Mammary epithelial cell (primary cell): Measurements from ENCODE around the gene AMACR.

ENCODE experiments used
- EZH2 ChIP-seq: IDR thresholded peaks from 2 replicates; pipeline ENCODE4 v1.6.1; 2012; ENCODE audit warnings: low read length, inconsistent platforms, borderline replicate concordance
- TF ChIP-seq, protein P1 (sequence below), 2 donors: IDR thresholded peaks in 1 of 2; conservative IDR thresholded peaks in 1 of 2; 2 replicates each; pipeline ENCODE4 v1.5.1; 2011 to 2012; ENCODE audit warnings: inconsistent platforms in 2 of 2, low read length in 2 of 2, mild to moderate bottlenecking in 2 of 2, control low read depth in 1 of 2, low read depth in 1 of 2; ENCODE audit not compliant: insufficient read depth in 1 of 2; ENCODE audit errors: extremely low read depth in 1 of 2

DNA sequence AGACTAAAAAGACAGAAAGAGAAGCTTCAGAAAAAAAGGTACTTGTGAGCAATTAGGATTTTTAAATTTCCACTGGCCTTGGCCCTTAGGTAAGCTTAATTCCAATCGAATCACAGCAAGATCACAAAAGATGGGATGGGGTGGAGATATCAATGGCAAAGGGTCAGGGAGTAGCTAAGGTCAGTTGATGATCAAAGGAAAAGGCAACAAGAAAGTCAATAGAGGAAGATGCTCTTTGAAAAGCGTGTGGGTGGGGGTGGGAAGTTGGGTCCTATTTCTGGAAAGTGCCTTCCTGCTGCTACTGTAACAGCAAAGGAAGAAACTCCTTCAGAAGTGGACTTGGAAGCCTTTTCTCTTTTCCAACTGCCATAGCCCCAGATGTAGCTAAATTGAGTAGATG, 27.9 kb upstream of the AMACR start:
- TF ChIP-seq, protein P1, sequence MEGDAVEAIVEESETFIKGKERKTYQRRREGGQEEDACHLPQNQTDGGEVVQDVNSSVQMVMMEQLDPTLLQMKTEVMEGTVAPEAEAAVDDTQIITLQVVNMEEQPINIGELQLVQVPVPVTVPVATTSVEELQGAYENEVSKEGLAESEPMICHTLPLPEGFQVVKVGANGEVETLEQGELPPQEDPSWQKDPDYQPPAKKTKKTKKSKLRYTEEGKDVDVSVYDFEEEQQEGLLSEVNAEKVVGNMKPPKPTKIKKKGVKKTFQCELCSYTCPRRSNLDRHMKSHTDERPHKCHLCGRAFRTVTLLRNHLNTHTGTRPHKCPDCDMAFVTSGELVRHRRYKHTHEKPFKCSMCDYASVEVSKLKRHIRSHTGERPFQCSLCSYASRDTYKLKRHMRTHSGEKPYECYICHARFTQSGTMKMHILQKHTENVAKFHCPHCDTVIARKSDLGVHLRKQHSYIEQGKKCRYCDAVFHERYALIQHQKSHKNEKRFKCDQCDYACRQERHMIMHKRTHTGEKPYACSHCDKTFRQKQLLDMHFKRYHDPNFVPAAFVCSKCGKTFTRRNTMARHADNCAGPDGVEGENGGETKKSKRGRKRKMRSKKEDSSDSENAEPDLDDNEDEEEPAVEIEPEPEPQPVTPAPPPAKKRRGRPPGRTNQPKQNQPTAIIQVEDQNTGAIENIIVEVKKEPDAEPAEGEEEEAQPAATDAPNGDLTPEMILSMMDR (conservative IDR thresholded peaks at IDR 0.05 in 1 of 2, IDR thresholded peaks at IDR 0.05 in 1 of 2; ENCODE audit: extremely low read depth in 1 of 2, insufficient read depth in 1 of 2, low read depth in 1 of 2, low read length in 2 of 2): no peak
- TF ChIP-seq EZH2: no peak
